PC-3 (cell line): ENCODE measurements around the gene PIM1.
"Not testable (repeated sequence)": the region's sequence is repeated elsewhere in the genome, so short reads cannot be mapped to it uniquely, and the experiment has no call there.

Experiments
- EZH2 ChIP-seq: fragments of 300-600 bp; sonication (generic); IDR thresholded peaks from one replicate; pipeline ENCODE4 v1.6.1; 2017; ENCODE audit warnings: antibody characterized with exemption, mild to moderate bottlenecking, low read length; ENCODE audit not compliant: unreplicated experiment
- EZH2phosphoT487 ChIP-seq: fragments of 300-600 bp; sonication (generic); IDR thresholded peaks from 2 replicates; pipeline ENCODE4 v1.6.1; 2018; ENCODE audit warnings: mild to moderate bottlenecking, antibody characterized with exemption, low read length, borderline replicate concordance
- TF ChIP-seq, protein P1 (sequence below): fragments of 300-600 bp; sonication (generic); conservative IDR thresholded peaks from 2 replicates; pipeline ENCODE4 v1.5.1; 2017; ENCODE audit warnings: antibody characterized with exemption, low read depth, mild to moderate bottlenecking, low read length

DNA sequence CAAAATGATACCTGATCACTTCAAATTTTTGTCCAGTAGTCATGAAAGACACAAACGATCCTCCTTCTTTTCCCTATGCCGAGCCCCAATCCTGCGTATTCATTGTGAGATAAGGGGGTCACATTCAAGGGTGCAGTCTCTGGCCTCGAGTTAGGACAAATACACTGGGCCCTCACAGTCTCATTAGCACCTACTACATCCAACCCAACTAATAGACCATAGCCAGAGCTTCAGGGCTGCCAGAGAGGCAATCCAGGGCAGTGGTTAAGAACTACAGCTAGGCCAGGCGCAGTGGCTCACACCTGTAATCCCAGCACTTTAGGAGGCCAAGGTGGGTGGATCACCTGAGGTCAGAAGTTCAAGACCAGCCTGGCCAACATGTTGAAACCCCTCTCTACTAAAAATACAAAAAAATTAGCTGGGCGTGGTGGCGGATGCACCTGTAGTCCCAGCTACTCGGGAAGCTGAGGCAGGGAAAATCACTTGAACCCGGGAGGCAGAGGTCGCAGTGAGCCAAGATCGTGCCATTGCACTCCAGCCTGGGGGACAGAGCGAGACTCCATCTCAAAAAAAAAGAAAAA is 41.0 kb upstream of the PIM1 start:
- TF ChIP-seq, protein P1, sequence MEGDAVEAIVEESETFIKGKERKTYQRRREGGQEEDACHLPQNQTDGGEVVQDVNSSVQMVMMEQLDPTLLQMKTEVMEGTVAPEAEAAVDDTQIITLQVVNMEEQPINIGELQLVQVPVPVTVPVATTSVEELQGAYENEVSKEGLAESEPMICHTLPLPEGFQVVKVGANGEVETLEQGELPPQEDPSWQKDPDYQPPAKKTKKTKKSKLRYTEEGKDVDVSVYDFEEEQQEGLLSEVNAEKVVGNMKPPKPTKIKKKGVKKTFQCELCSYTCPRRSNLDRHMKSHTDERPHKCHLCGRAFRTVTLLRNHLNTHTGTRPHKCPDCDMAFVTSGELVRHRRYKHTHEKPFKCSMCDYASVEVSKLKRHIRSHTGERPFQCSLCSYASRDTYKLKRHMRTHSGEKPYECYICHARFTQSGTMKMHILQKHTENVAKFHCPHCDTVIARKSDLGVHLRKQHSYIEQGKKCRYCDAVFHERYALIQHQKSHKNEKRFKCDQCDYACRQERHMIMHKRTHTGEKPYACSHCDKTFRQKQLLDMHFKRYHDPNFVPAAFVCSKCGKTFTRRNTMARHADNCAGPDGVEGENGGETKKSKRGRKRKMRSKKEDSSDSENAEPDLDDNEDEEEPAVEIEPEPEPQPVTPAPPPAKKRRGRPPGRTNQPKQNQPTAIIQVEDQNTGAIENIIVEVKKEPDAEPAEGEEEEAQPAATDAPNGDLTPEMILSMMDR, result not testable (repeated sequence)
- TF ChIP-seq EZH2, EZH2phosphoT487: not testable (repeated sequence)
